B cell (primary cell): ENCODE results near the gene COL11A1. TPM values are rescaled to one million over a fixed set of nuclear protein-coding genes. Genes with fewer than 3 reads are reported as not detected.

Experiments used
- ATAC-seq: fragments of 200-7000 bp; cut with Tn5 transposase; one replicate; pipeline ENCODE4 v1.10.0; 2021; ENCODE audit warnings: low read depth, mild to moderate bottlenecking, moderate number of reproducible peaks, moderate library complexity
- CTCF ChIA-PET: fragments of 350-600 bp; sonication (Branson Sonifier 250); formaldehyde crosslinking; loops from one replicate; lab custom pipeline; 2021; ENCODE audit warnings: antibody characterized with exemption, inconsistent platforms; lab: Charles Lee
- POLR2A ChIA-PET: fragments of 350-600 bp; sonication (Branson Sonifier 250); formaldehyde crosslinking; loops from one replicate; lab custom pipeline; 2021; ENCODE audit warnings: antibody characterized with exemption; lab: Charles Lee
- DNase-seq: peaks from one replicate; pipeline ENCODE4 v3.0.0; 2013
- H2AFZ ChIP-seq: 2 replicates; pipeline ENCODE4 v1.6.1; 2012; ENCODE audit warnings: mild to moderate bottlenecking, low read depth, low read length; ENCODE audit not compliant: insufficient read depth, poor library complexity, severe bottlenecking
- H3K27ac ChIP-seq, 2 donors: 1 replicate in 1 of 2; 2 replicates in 1 of 2; pipeline ENCODE4 v1.5.1; 2012 to 2013; ENCODE audit warnings: low read length in 2 of 2, mild to moderate bottlenecking in 2 of 2, moderate library complexity in 1 of 2
- H3K27me3 ChIP-seq, 4 experiments: fragments of 200-600 bp in 1 of 4; sonication (generic) in 1 of 4; replicated peaks in 1 of 4; 1 replicate in 2 of 4; 2 replicates in 2 of 4; pipeline versions ENCODE4 v1.6.1 to v1.7.0; 2013 to 2016; ENCODE audit warnings: low read length in 3 of 4, mild to moderate bottlenecking in 2 of 4, mixed read lengths in 1 of 4, moderate library complexity in 1 of 4; ENCODE audit not compliant: insufficient read depth in 4 of 4, control insufficient read depth in 3 of 4; ENCODE audit errors: control extremely low read depth in 1 of 4
- H3K36me3 ChIP-seq, 2 experiments: replicated peaks in 1 of 2; 1 replicate in 1 of 2; 2 replicates in 1 of 2; pipeline versions ENCODE4 v1.6.1 to v1.7.1; 2013; ENCODE audit warnings: low read length in 1 of 2; ENCODE audit not compliant: insufficient read depth in 2 of 2, control insufficient read depth in 1 of 2; ENCODE audit errors: control extremely low read depth in 1 of 2, extremely low read depth in 1 of 2
- H3K4me1 ChIP-seq, 2 donors: fragments of 200-600 bp in 1 of 2; sonication (generic) in 1 of 2; 1 replicate in 1 of 2; 2 replicates in 1 of 2; pipeline versions ENCODE4 v1.5.1 to v1.6.1; 2013 to 2017; ENCODE audit warnings: low read length in 2 of 2; ENCODE audit not compliant: control insufficient read depth in 2 of 2, insufficient read depth in 2 of 2
- H3K4me2 ChIP-seq: replicated peaks from 2 replicates; pipeline ENCODE3; 2012; ENCODE audit warnings: mild to moderate bottlenecking, low read depth, low read length; ENCODE audit not compliant: poor library complexity, severe bottlenecking
- H3K4me3 ChIP-seq, 5 experiments: fragments of 200-600 bp in 1 of 5; sonication (generic) in 1 of 5; 1 replicate in 3 of 5; 2 replicates in 2 of 5; pipeline versions ENCODE4 v1.5.1 to v1.7.0; 2011 to 2016; ENCODE audit warnings: low read length in 4 of 5, mild to moderate bottlenecking in 4 of 5, low read depth in 2 of 5, control low read depth in 1 of 5, moderate library complexity in 1 of 5; ENCODE audit not compliant: insufficient read depth in 1 of 5; ENCODE audit errors: control extremely low read depth in 1 of 5, extremely low read depth in 1 of 5
- H3K79me2 ChIP-seq: fragments of 200-600 bp; sonication (generic); one replicate; pipeline ENCODE4 v1.6.0; 2016; ENCODE audit warnings: low read length; ENCODE audit not compliant: control insufficient read depth, insufficient read depth
- H3K9ac ChIP-seq: fragments of 200-600 bp; sonication (generic); 2 replicates; pipeline ENCODE4 v1.6.1; 2017; ENCODE audit warnings: mild to moderate bottlenecking, low read length, moderate library complexity
- H3K9me3 ChIP-seq, 3 donors: one replicate each; pipeline versions ENCODE4 v1.6.1 to v1.7.1; 2013; ENCODE audit warnings: low read length in 2 of 3; ENCODE audit not compliant: control insufficient read depth in 2 of 3, insufficient read depth in 1 of 3; ENCODE audit errors: control extremely low read depth in 1 of 3
- H4K20me1 ChIP-seq: 2 replicates; pipeline ENCODE4 v1.6.0; 2012; ENCODE audit warnings: mild to moderate bottlenecking, low read length; ENCODE audit not compliant: insufficient read depth, control insufficient read depth, poor library complexity, severe bottlenecking
- H3K27ac Mint-ChIP-seq: one replicate; pipeline ENCODE4 v1.8.0; 2021; ENCODE audit warnings: mixed read lengths
- H3K27me3 Mint-ChIP-seq: one replicate; pipeline ENCODE4 v1.8.0; 2021; ENCODE audit warnings: mixed read lengths
- H3K4me1 Mint-ChIP-seq: one replicate; pipeline ENCODE4 v1.8.0; 2021; ENCODE audit warnings: mixed read lengths
- H3K4me3 Mint-ChIP-seq: one replicate; pipeline ENCODE4 v1.8.0; 2021; ENCODE audit warnings: mixed read lengths
- H3K9me3 Mint-ChIP-seq: one replicate; pipeline ENCODE4 v1.8.0; 2022; ENCODE audit warnings: mixed read lengths; ENCODE audit not compliant: insufficient read depth
- CTCF ChIP-seq: fragments of 200-600 bp; IDR thresholded peaks from one replicate; pipeline ENCODE4 v1.8.0; 2022; ENCODE audit warnings: antibody characterized with exemption, mild to moderate bottlenecking
- EZH2 ChIP-seq: IDR thresholded peaks from 2 replicates; pipeline ENCODE4 v1.6.1; 2012; ENCODE audit warnings: borderline replicate concordance, low read depth, mild to moderate bottlenecking, moderate library complexity, low read length; ENCODE audit not compliant: insufficient read depth, poor library complexity, severe bottlenecking
- WGBS: methylation state at CpG from one replicate; pipeline ENCODE4 v1.1.5; 2013; ENCODE audit warnings: missing lambda C conversion rate; ENCODE audit not compliant: insufficient coverage; 5-methylcytosine and 5-hydroxymethylcytosine counted together
- intact Hi-C: fragments of 100-400 bp; cut with micrococcal nuclease; formaldehyde crosslinking; loops from one replicate; pipeline ENCODE4 v1.10.0; 2022
- polyA plus RNA-seq: library from polyadenylated mRNA; depleted of rRNA; stranded (reverse); fragments of >200 nt; gene quantifications from 2 replicates; pipeline ENCODE4 v1.2.3, GENCODE V29; 2012
- total RNA-seq, 2 donors: library from RNA; stranded (reverse); fragments of 120-200 nt in 1 of 2; gene quantifications; 1 replicate in 1 of 2; 2 replicates in 1 of 2; pipeline versions ENCODE4 v1.2.3 to v1.2.4, GENCODE V29; 2013 to 2022

Gene COL11A1
- total and polyA plus RNA-seq, 2 donors (not counting 1 experiment from before 2014, with no cell fraction given): not detected

- no peaks in the 10 kb centered on the region for H3K27me3 Mint-ChIP-seq
- TF ChIP-seq EZH2 (no peak), CTCF (no peak)
- intact Hi-C loops: no loop called here
- H3K4me3 Mint-ChIP-seq: no peak overlapping the region
- H3K27me3 ChIP-seq: no peaks in the 10 kb centered on the region
- ATAC-seq: no peak
- no peaks in the 10 kb centered on the region for H3K79me2 ChIP-seq
- no peak overlapping the region for H3K27ac Mint-ChIP-seq
- H3K4me1 ChIP-seq: no peaks in the 10 kb centered on the region
- no peaks in the 10 kb centered on the region for H3K36me3 ChIP-seq
- H3K9me3 ChIP-seq: peaks cover 0 to 11% (median 0%) of the 10 kb centered on the region in 3 donors
- POLR2A ChIA-PET: no interaction called here
- 90% methylated on average over 4 of the region's 4 CpGs for WGBS
- H3K4me2 ChIP-seq: no peak overlapping the region
- no peak overlapping the region for H3K9ac ChIP-seq
- CTCF ChIA-PET: no interaction called here
- H4K20me1 ChIP-seq: no peaks in the 10 kb centered on the region
- no peaks in the 10 kb centered on the region for H3K4me1 Mint-ChIP-seq
- no peaks in the 10 kb centered on the region for H3K9me3 Mint-ChIP-seq
- DNase-seq: no peak
- no peak overlapping the region for H2AFZ ChIP-seq
- H3K4me3 ChIP-seq: no peak overlapping the region
- H3K27ac ChIP-seq: no peak overlapping the region
These were observed 236.2 kb downstream of the COL11A1 start for GRCh38 chr1:102872097-102872496.

GRCh38 chr1:102863704-102864103 is 244.6 kb downstream of the COL11A1 start:
- Histone ChIP-seq H3K9ac (no peak overlapping the region), H4K20me1 (no peaks in the 10 kb centered on the region), H3K4me2 (no peak overlapping the region), H3K4me1 (no peaks in the 10 kb centered on the region), H2AFZ (no peak overlapping the region), H3K27me3 (no peaks in the 10 kb centered on the region), H3K4me3 (no peak overlapping the region), H3K27ac (no peak overlapping the region), H3K36me3 (no peaks in the 10 kb centered on the region), H3K9me3 (no peaks in the 10 kb centered on the region), H3K79me2 (no peaks in the 10 kb centered on the region)
- DNase-seq: no peak
- H3K9me3 Mint-ChIP-seq: peaks cover 8% of the 10 kb centered on the region
- H3K27ac Mint-ChIP-seq: no peak overlapping the region
- TF ChIP-seq CTCF (no peak), EZH2 (no peak)
- CTCF ChIA-PET: no interaction called here
- no peak overlapping the region for H3K4me3 Mint-ChIP-seq
- H3K27me3 Mint-ChIP-seq: no peaks in the 10 kb centered on the region
- H3K4me1 Mint-ChIP-seq: no peaks in the 10 kb centered on the region
- no peak for ATAC-seq
- no CpG with 5 or more reads among the region's 2 CpGs for WGBS
- intact Hi-C loops: no loop called here
- POLR2A ChIA-PET: no interaction called here
